Ovary (tissue), 9 donors: ENCODE results near the gene TAF1A. TPM values are rescaled to one million over a fixed set of nuclear protein-coding genes. Genes with fewer than 3 reads are reported as not detected.

Source experiments
- DNase-seq, 5 donors: peaks; one replicate each; pipeline ENCODE4 v3.0.0-alpha.2; 2019 to 2020
- H3K27ac ChIP-seq, 2 donors: fragments of 200-600 bp; one replicate each; pipeline versions ENCODE4 v1.5.1 to v1.8.0; 2019 to 2022
- H3K27me3 ChIP-seq: fragments of 200-600 bp; one replicate; pipeline ENCODE4 v1.8.0; 2022
- H3K36me3 ChIP-seq: fragments of 200-600 bp; sonication (generic); one replicate; pipeline ENCODE4 v1.5.1; 2019
- H3K4me1 ChIP-seq: one replicate; pipeline ENCODE4 v1.8.1; 2013; ENCODE audit warnings: mild to moderate bottlenecking, moderate library complexity; ENCODE audit not compliant: insufficient read depth
- H3K4me3 ChIP-seq: fragments of 200-600 bp; sonication (generic); one replicate; pipeline ENCODE4 v1.5.1; 2017
- H3K9me3 ChIP-seq, 2 donors: fragments of 200-600 bp in 1 of 2; sonication (generic) in 1 of 2; one replicate each; pipeline versions ENCODE4 v1.5.1 to v1.8.1; 2013 to 2019; ENCODE audit warnings: mild to moderate bottlenecking in 1 of 2, moderate library complexity in 1 of 2
- EP300 ChIP-seq: sonication (generic); formaldehyde crosslinking; IDR thresholded peaks from one replicate; pipeline ENCODE4 v1.6.1; 2017; ENCODE audit warnings: antibody characterized with exemption
- POLR2A ChIP-seq: fragments of 450-650 bp; IDR thresholded peaks from one replicate; pipeline ENCODE4 v1.6.1; 2017; ENCODE audit warnings: antibody characterized with exemption, mild to moderate bottlenecking, moderate library complexity
- WGBS, 3 donors: extraction: QIAGEN DNeasy Blood & Tissue Kit in 1 of 3; methylation state at CpG; one replicate each; pipeline versions ENCODE4 v1.1.5 to v1.1.7; 2013 to 2017; 5-methylcytosine and 5-hydroxymethylcytosine counted together
- intact Hi-C, 4 donors: fragments of 100-400 bp; cut with DNase I; formaldehyde crosslinking; loops; one replicate each; pipeline versions ENCODE4 v1.11.0 to v1.15.1; 2022 to 2023
- polyA plus RNA-seq, 2 donors: library from polyadenylated mRNA; stranded (reverse); fragments of 200-250 nt in 1 of 2; fragments of 350-450 nt in 1 of 2; fragmentation: Illumina TruSeq in 1 of 2; extraction: RNeasy Lipid Tissue Mini Kit (QIAGEN cat#74804) in 1 of 2; gene quantifications; one replicate each; pipeline ENCODE4 v1.2.3, GENCODE V29; 2013 to 2014
- total RNA-seq, 7 donors: library from RNA; depleted of rRNA in 2 of 7; stranded (reverse); fragments of >200 nt in 2 of 7; fragmentation: NEBNext Ultra II Directional in 3 of 7; extraction: Animal tissue kit (Norgen Biotek cat#: 25700) in 3 of 7; gene quantifications; one replicate each; pipeline versions ENCODE4 v1.1.0 to v1.2.4, GENCODE V29; 2016 to 2023
- TF ChIP-seq, protein P1 (sequence below), 3 donors: fragments of 450-650 bp in 2 of 3; fragments of 200-600 bp in 1 of 3; IDR thresholded peaks; one replicate each; pipeline versions ENCODE4 v1.5.1 to v1.8.0; 2016 to 2022; ENCODE audit warnings: antibody characterized with exemption in 3 of 3, mild to moderate bottlenecking in 1 of 3
- donor health status: DM: no; HTN: no; CAD: no; lungs with moderate emphysema.
- donor health status: DM: no; HTN: no; CAD: no.
- donor health status: Bipolar disorder and iron deficiency.
- donor health status: DM: yes; HTN: yes; CAD: no.
- donor health status: DM: no; HTN: no; CAD: no.
- donor health status: DM: yes; HTN: yes; CAD: no.

Gene TAF1A
- total and polyA plus RNA-seq, 9 donors: 4.2 to 15.7 (median 9.3) TPM

DNA sequence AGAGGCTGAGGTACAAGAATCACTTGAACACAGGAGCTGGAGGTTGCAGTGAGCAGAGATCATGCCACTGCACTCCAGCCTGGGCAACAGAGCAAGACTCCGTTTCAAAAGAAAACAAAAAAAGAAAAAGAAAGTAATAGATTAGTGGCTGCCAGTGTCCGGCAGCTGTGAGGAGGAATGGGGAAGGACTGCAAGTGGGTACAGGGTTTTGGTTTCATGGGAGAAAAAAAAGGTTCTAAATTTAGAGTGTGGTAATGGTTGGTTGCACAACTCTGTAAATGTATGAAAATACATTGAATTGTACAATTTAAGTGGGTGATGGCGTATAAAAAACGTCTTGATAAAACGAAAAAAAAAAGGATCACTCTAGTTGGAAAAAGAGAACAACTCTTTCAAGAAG is 6.7 kb downstream of the TAF1A start:
- Histone ChIP-seq H3K36me3 (no peaks in the 10 kb centered on the region), H3K27ac (no peak overlapping the region), H3K27me3 (no peaks in the 10 kb centered on the region), H3K9me3 (no peaks in the 10 kb centered on the region), H3K4me3 (no peak overlapping the region), H3K4me1 (peaks cover 3% of the 10 kb centered on the region)
- DNase-seq: no peak
- TF ChIP-seq, protein P1, sequence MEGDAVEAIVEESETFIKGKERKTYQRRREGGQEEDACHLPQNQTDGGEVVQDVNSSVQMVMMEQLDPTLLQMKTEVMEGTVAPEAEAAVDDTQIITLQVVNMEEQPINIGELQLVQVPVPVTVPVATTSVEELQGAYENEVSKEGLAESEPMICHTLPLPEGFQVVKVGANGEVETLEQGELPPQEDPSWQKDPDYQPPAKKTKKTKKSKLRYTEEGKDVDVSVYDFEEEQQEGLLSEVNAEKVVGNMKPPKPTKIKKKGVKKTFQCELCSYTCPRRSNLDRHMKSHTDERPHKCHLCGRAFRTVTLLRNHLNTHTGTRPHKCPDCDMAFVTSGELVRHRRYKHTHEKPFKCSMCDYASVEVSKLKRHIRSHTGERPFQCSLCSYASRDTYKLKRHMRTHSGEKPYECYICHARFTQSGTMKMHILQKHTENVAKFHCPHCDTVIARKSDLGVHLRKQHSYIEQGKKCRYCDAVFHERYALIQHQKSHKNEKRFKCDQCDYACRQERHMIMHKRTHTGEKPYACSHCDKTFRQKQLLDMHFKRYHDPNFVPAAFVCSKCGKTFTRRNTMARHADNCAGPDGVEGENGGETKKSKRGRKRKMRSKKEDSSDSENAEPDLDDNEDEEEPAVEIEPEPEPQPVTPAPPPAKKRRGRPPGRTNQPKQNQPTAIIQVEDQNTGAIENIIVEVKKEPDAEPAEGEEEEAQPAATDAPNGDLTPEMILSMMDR (IDR thresholded peaks at IDR 0.05): no peak
- TF ChIP-seq EP300 (no peak), POLR2A (no peak)
- intact Hi-C loops: no loop called here
- 84 to 88% (median 87%) methylated on average over 5 of the region's 5 CpGs for WGBS, 3 donors

DNA sequence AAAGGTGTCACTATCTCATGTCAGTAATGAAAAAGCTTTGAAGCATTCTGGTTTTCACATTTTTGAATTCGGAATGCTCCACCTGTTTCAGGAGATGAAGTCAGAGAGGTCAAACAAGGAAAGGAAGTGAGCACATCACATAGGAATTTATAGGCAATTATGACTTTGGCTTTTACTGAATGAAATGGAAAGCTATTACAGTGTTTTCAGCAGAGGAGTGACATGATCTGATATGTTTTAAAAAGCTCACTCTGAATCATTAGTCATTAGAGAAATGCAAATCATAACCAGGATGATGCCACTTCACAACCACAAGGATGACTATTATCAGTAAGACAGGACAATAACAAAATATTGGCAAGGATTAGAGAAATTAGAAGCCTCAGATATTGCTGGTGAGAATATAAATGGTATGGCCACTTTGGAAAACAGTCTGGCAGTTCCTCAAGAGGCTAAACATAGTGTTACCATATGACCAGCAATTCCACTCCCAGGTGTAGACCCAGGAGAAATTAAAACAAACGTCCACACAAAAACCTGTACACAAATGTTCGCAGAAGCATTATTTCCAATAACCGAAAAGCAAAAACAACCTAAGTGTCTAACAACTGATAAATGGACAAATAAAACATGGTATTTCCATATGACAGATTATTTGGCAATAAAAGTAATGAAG is 7.5 kb downstream of the TAF1A start:
- intact Hi-C loops: no loop called here
- WGBS, 3 donors: 90 to 95% (median 95%) methylated on average over 4 of the region's 4 CpGs

DNA sequence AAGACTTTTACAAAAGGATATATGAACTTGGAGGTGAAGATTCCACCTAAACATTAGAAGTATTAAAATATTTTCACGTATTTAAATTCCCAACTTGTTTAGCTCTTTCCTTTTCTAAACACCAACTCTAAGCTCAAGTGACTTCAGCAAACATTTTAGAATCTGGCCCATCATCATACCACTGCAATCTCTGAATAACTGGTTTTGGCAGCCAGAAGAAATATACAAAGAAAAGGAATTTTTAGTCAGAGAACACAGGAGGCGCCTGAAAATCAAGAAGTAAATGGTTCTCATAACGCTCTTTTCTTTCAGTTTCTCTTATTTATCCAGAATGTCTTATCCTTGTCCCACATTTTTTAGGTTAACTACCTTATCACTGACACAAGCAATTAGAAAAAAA is 10.4 kb downstream of the TAF1A start:
- TF ChIP-seq EP300 (no peak), POLR2A (no peak)
- TF ChIP-seq, protein P1 (IDR thresholded peaks at IDR 0.05): no peak
- no peaks in the 10 kb centered on the region for H3K36me3 ChIP-seq
- no peak overlapping the region for H3K27ac ChIP-seq
- WGBS, 3 donors: 88 to 89% (median 89%) methylated on average over 3 of the region's 3 CpGs
- intact Hi-C loops: no loop called here
- H3K4me1 ChIP-seq: peaks cover 3% of the 10 kb centered on the region
- H3K4me3 ChIP-seq: no peak overlapping the region
- no peaks in the 10 kb centered on the region for H3K27me3 ChIP-seq
- no peaks in the 10 kb centered on the region for H3K9me3 ChIP-seq
- no peak for DNase-seq

More for the DNA sequence above, 7.5 kb downstream of the TAF1A start:
- DNase-seq: no peak
- TF ChIP-seq POLR2A (no peak), EP300 (no peak)
- TF ChIP-seq, protein P1 (IDR thresholded peaks at IDR 0.05): no peak
- Histone ChIP-seq H3K4me3 (no peak overlapping the region), H3K27me3 (no peaks in the 10 kb centered on the region), H3K9me3 (no peaks in the 10 kb centered on the region), H3K27ac (no peak overlapping the region), H3K4me1 (peaks cover 3% of the 10 kb centered on the region), H3K36me3 (no peaks in the 10 kb centered on the region)

DNA sequence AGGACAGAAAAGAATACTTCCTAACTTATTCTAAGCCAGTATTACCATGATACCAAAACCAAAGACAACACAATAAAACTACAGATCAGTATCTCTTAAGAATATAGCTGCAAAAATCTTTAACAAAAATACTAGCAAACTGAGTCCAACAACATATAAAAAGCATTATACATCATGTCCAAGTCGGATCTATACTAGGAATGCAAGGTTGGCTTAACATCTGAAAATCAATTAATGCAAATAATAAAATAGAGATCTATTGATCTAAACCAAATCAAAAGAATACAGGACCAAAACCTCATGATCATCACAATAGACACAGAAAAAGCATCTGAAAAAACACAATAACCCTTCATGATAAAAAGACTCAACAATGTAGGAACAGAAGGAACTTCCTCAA is 18.9 kb downstream of the TAF1A start:
- no peaks in the 10 kb centered on the region for H3K9me3 ChIP-seq
- no peak overlapping the region for H3K4me3 ChIP-seq
- H3K27me3 ChIP-seq: no peaks in the 10 kb centered on the region
- intact Hi-C loops: no loop called here
- H3K27ac ChIP-seq: no peak overlapping the region
- DNase-seq: no peak
- H3K36me3 ChIP-seq: no peaks in the 10 kb centered on the region
- TF ChIP-seq POLR2A (no peak), EP300 (no peak)
- TF ChIP-seq, protein P1 (IDR thresholded peaks at IDR 0.05): no peak
- 91 to 100% (median 97%) methylated on average over 1 of the region's 1 CpG for WGBS, 3 donors
- no peaks in the 10 kb centered on the region for H3K4me1 ChIP-seq
